Liver (tissue), 3 donors: ENCODE data around the gene BANP.

ENCODE experiments used
- ATF3 ChIP-seq: IDR thresholded peaks from 2 replicates; pipeline ENCODE4 v1.6.1; 2016; ENCODE audit warnings: antibody characterized with exemption
- EGR1 ChIP-seq, 2 donors: IDR thresholded peaks; 2 replicates each; pipeline ENCODE4 v1.6.1; 2016 to 2018; ENCODE audit warnings: antibody characterized with exemption in 2 of 2, low read depth in 2 of 2
- GABPA ChIP-seq, 2 donors: IDR thresholded peaks in 1 of 2; conservative IDR thresholded peaks in 1 of 2; 2 replicates each; pipeline ENCODE4 v1.6.1; 2016; ENCODE audit warnings: antibody characterized with exemption in 2 of 2, mild to moderate bottlenecking in 1 of 2, moderate library complexity in 1 of 2
- HNF4G ChIP-seq: IDR thresholded peaks from 2 replicates; pipeline ENCODE4 v1.6.1; 2016; ENCODE audit warnings: antibody characterized with exemption
- JUND ChIP-seq, 2 donors: IDR thresholded peaks; 2 replicates each; pipeline ENCODE4 v1.6.1; 2016; ENCODE audit warnings: antibody characterized with exemption in 2 of 2
- MAX ChIP-seq: IDR thresholded peaks from 2 replicates; pipeline ENCODE4 v1.6.1; 2016; ENCODE audit warnings: antibody characterized with exemption
- RAD21 ChIP-seq, 2 donors: IDR thresholded peaks; 2 replicates each; pipeline ENCODE4 v1.6.1; 2016; ENCODE audit warnings: antibody characterized with exemption in 2 of 2, mild to moderate bottlenecking in 2 of 2
- REST ChIP-seq: IDR thresholded peaks from 2 replicates; pipeline ENCODE4 v1.6.1; 2016; ENCODE audit warnings: antibody characterized with exemption, mild to moderate bottlenecking
- RXRA ChIP-seq, 2 donors: IDR thresholded peaks; 2 replicates each; pipeline ENCODE4 v1.6.1; 2017 to 2018; ENCODE audit warnings: antibody characterized with exemption in 2 of 2, mild to moderate bottlenecking in 1 of 2
- SP1 ChIP-seq: IDR thresholded peaks from 2 replicates; pipeline ENCODE4 v1.6.1; 2018; ENCODE audit warnings: antibody characterized with exemption, mild to moderate bottlenecking
- TAF1 ChIP-seq: conservative IDR thresholded peaks from 2 replicates; pipeline ENCODE4 v1.6.1; 2016; ENCODE audit warnings: antibody characterized with exemption, mild to moderate bottlenecking
- YY1 ChIP-seq: IDR thresholded peaks from 2 replicates; pipeline ENCODE4 v1.6.1; 2016; ENCODE audit warnings: antibody characterized with exemption, mild to moderate bottlenecking
- ZBTB33 ChIP-seq: IDR thresholded peaks from 2 replicates; pipeline ENCODE4 v1.6.1; 2016; ENCODE audit warnings: antibody characterized with exemption
- TF ChIP-seq, protein P1 (sequence below): fragments of 150-350 bp; IDR thresholded peaks from 2 replicates; pipeline ENCODE4 v1.5.1; 2017; ENCODE audit warnings: improper control_type of control experiment, low read depth, low read length; ENCODE audit not compliant: missing input control
- donor health status: healthy.
- donor health status: healthy.

DNA sequence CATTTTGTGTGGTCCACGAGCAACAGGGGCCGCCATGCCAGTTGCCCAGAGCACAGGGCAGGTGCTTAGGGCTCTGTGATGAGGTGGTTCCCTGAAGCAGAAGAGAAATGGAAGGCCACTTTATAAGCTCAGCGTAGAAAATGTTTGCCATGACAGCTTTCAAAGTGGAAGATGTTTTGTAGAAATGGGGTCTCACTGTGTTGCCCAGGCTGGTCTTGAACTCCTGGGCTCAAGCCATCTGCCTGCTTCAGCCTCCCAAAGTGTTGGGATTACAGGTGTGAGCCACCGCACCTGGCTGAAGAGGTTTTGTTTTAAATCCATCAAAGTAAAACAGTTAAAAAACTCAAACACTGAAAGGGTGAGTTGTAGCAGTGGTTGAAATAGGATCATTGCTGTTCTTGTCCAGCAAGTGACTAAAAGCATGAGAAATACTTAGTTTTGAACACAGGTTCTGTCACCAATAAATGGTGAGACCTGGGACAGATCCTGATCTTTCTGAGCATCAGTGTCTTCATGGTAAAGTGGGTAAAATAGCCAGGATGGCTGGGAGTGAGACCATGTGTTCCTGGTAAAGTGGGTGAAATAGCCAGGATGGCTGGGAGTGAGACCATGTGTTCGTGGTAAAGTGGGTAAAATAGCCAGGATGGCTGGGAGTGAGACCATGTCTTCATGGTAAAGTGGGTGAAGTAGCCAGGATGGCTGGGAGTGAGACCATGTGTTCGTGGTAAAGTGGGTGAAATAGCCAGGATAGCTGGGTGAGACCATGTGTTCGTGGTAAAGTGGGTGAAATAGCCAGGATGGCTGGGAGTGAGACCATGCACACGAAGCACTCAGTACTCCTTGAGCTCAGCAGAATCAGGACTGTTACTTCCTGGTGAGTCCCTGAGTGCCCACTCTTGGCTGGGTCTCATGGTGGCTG lies 46.0 kb downstream of the BANP start:
- TF ChIP-seq SP1 (no peak), TAF1 (no peak), ZBTB33 (no peak), RAD21 (IDR thresholded peaks at IDR 0.05) (no peak), MAX (no peak), ATF3 (no peak), JUND (IDR thresholded peaks at IDR 0.05) (no peak), YY1 (no peak), RXRA (IDR thresholded peaks at IDR 0.05) (no peak), REST (no peak), HNF4G (no peak), EGR1 (IDR thresholded peaks at IDR 0.05; ENCODE audit: low read depth in 2 of 2) (no peak), GABPA (IDR thresholded peaks at IDR 0.05 in 1 of 2, conservative IDR thresholded peaks at IDR 0.05 in 1 of 2) (no peak)
- TF ChIP-seq, protein P1, sequence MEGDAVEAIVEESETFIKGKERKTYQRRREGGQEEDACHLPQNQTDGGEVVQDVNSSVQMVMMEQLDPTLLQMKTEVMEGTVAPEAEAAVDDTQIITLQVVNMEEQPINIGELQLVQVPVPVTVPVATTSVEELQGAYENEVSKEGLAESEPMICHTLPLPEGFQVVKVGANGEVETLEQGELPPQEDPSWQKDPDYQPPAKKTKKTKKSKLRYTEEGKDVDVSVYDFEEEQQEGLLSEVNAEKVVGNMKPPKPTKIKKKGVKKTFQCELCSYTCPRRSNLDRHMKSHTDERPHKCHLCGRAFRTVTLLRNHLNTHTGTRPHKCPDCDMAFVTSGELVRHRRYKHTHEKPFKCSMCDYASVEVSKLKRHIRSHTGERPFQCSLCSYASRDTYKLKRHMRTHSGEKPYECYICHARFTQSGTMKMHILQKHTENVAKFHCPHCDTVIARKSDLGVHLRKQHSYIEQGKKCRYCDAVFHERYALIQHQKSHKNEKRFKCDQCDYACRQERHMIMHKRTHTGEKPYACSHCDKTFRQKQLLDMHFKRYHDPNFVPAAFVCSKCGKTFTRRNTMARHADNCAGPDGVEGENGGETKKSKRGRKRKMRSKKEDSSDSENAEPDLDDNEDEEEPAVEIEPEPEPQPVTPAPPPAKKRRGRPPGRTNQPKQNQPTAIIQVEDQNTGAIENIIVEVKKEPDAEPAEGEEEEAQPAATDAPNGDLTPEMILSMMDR = no peak
